Tibial nerve (tissue), 4 donors: ENCODE measurements around the gene MAP3K15.

Source experiments
- EP300 ChIP-seq, 2 donors: sonication (generic); formaldehyde crosslinking; IDR thresholded peaks; one replicate each; pipeline ENCODE4 v1.6.1; 2017; ENCODE audit warnings: antibody characterized with exemption in 2 of 2, mild to moderate bottlenecking in 1 of 2
- TF ChIP-seq, protein P1 (sequence below), 5 experiments: fragments of 200-600 bp in 3 of 5; fragments of 450-650 bp in 2 of 5; sonication (generic) in 3 of 5; IDR thresholded peaks; one replicate each; pipeline ENCODE4 v1.5.1; 2016 to 2019; ENCODE audit warnings: antibody characterized with exemption in 5 of 5, mild to moderate bottlenecking in 3 of 5, moderate library complexity in 2 of 5

DNA sequence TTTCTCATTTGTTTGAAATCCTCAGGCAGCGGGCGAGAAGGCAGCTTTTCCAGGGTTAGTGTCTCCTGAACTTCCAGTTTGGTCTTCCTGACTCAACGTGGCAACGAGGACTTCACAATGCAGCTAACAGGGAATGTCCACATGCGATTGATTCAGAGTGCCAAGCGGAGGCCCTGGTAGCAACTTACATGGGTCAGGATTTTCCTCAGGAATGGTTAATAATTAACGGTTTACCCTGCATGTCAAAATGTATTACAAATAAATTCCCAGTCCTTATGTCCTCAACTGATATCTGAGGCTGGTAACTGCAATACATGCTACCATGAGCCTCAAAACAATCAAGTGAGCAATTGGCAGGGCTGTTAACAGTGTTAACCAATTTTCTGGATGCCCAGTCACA is 67.2 kb downstream of the MAP3K15 start:
- TF ChIP-seq EP300 (IDR thresholded peaks at IDR 0.05): no peak
- TF ChIP-seq, protein P1, sequence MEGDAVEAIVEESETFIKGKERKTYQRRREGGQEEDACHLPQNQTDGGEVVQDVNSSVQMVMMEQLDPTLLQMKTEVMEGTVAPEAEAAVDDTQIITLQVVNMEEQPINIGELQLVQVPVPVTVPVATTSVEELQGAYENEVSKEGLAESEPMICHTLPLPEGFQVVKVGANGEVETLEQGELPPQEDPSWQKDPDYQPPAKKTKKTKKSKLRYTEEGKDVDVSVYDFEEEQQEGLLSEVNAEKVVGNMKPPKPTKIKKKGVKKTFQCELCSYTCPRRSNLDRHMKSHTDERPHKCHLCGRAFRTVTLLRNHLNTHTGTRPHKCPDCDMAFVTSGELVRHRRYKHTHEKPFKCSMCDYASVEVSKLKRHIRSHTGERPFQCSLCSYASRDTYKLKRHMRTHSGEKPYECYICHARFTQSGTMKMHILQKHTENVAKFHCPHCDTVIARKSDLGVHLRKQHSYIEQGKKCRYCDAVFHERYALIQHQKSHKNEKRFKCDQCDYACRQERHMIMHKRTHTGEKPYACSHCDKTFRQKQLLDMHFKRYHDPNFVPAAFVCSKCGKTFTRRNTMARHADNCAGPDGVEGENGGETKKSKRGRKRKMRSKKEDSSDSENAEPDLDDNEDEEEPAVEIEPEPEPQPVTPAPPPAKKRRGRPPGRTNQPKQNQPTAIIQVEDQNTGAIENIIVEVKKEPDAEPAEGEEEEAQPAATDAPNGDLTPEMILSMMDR (IDR thresholded peaks at IDR 0.05): no peak
